Measurements from ENCODE around the gene HBD.

- no peak for TF ChIP-seq EZH2 (IDR thresholded peaks at IDR 0.05; ENCODE audit: insufficient read depth, poor library complexity, severe bottlenecking)
- no peak for TF ChIP-seq EZH2phosphoT487 (IDR thresholded peaks at IDR 0.05; ENCODE audit: insufficient read depth, low read depth)
Measured at GRCh38 chr11:5267033-5267563, 32.8 kb upstream of the HBD start.
